ENCODE data around the gene CTSF.

DNA sequence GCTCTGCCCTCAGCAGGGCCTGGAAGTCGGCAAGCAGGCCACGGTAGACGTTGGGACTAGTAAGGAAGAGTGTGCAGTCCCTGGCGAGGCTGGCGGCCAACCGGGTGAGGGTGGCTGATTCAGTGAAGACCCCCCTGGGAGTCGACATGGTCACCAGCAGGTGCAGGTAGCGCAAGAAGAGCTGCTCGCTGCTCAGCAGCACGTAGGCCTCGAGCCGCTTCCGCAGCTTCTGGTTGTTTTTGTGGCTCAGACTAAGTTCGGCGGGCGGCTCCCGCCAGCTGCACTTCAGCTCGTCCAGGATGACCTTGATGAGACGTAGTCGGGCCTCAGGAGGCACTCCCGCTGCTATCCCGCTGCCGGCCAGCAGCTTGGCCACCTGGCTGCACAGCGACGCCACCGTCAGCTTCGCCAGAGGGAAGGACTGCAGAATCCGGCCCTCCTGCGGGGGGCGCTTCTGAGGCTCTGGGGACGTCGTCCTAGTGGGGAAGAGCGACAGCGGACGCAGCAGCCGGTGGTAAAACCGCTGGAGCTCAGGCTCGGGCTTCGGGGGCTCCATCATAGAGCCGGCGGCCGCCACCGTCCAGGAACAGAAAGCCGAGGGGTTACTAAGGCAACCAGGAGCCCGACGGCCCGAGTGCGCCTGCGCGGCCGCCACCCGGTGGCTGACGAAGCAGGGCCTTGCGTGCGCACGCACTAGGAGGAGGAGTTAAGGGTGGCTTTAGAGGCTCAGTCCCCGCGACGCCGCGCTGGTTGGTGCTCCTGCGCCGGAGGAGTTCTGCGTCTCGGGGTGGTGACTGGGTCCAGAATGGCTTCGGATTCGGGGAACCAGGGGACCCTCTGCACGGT lies 24.3 kb upstream of the CTSF start, which contains the start of the genes CCDC87 and CCS:
- TF ChIP-seq, protein P1, sequence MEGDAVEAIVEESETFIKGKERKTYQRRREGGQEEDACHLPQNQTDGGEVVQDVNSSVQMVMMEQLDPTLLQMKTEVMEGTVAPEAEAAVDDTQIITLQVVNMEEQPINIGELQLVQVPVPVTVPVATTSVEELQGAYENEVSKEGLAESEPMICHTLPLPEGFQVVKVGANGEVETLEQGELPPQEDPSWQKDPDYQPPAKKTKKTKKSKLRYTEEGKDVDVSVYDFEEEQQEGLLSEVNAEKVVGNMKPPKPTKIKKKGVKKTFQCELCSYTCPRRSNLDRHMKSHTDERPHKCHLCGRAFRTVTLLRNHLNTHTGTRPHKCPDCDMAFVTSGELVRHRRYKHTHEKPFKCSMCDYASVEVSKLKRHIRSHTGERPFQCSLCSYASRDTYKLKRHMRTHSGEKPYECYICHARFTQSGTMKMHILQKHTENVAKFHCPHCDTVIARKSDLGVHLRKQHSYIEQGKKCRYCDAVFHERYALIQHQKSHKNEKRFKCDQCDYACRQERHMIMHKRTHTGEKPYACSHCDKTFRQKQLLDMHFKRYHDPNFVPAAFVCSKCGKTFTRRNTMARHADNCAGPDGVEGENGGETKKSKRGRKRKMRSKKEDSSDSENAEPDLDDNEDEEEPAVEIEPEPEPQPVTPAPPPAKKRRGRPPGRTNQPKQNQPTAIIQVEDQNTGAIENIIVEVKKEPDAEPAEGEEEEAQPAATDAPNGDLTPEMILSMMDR (IDR thresholded peaks at IDR 0.05) = peak; percentile 92
- TF ChIP-seq TCF7L2 (IDR thresholded peaks at IDR 0.05; ENCODE audit: low read depth, low read length) (0 out of 2 replicates have a peak, but pooled peaks have one; percentile 18), POLR2AphosphoS5 (IDR thresholded peaks at IDR 0.05; ENCODE audit: low read depth, low read length) (peak; percentile 99), REST (IDR thresholded peaks at IDR 0.05; ENCODE audit: insufficient read depth in 1 of 2, low read depth in 2 of 2, low read length in 1 of 2) (no peak)

Measured in Panc1 (cell line).